Dedifferentiated amniotic fluid mesenchymal stem cell (primary cell): Measurements from ENCODE around the gene CNPY4.
A peak's percentile ranks its signal among the peaks of the same experiment; 100 is the strongest.

Source experiments
- DNase-seq: peaks from one replicate; pipeline ENCODE4 v3.0.0-alpha.2; 2016; ENCODE audit errors: extremely low spot score

Gene CNPY4

DNA sequence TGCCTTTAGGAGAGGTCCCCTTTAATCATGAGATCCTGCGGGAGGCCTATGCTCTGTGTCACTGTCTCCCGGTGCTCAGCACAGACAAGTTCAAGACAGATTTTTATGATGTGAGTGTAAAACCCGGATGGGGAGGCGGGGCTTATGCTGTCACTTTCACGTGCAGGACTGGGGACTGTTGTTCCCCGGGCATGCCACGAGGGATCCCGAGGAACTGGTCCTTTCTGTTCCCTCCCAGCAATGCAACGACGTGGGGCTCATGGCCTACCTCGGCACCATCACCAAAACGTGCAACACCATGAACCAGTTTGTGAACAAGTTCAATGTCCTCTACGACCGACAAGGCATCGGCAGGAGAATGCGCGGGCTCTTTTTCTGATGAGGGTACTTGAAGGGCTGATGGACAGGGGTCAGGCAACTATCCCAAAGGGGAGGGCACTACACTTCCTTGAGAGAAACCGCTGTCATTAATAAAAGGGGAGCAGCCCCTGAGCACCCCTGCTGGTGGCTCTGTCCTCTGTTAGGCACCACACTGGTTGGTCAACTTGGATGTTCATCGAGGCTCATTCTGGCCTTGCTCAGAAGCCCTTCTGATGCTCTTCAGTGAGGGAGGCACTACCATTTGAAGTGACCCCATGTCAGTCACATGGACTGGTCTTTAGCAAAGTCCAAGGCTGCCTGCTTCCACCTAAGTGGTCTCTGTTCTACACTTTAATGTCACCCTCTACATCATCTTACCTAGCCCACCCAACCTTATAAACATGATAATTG, 27.8 kb upstream of the CNPY4 start:
- no peak for DNase-seq

DNA sequence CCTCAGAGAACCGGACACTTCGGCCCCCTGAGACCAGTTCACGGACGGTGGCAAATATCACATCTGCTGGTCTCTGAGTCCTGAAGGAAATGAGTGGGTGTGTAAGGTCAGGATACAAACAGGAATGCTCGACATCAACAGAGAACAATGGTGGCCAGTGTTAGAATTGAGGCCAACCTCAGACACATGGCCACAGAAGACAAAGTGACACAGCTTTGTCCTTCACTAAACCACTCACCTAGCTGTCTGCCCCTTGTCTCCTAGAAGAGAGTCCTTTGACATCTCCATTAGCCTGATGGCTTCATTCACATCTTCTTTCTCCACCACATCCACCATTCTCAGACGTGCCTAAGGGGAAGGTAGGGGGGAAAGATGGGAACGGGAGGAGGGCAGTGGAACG, 26.4 kb upstream of the CNPY4 start:
- DNase-seq, result no peak

DNA sequence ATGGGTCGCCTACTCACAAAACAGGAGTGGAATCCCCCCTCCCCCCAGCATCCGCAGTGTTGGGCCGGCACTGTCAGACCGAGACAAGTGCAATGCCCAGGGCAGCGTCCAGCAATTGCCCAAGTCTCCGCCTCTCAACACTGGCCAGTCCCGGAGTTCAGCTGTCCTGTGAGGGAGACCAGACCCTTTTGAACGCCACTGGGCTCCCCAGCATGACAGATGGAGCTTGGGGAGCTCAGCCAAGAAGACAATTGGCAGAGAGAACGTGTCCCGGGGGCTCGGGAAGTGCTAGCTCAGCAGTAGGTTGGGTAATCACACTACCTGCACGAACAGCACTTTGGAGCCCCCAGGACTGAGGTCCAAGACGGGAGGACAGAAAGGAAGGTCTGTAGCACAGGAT, 25.9 kb upstream of the CNPY4 start:
- no peak for DNase-seq

DNA sequence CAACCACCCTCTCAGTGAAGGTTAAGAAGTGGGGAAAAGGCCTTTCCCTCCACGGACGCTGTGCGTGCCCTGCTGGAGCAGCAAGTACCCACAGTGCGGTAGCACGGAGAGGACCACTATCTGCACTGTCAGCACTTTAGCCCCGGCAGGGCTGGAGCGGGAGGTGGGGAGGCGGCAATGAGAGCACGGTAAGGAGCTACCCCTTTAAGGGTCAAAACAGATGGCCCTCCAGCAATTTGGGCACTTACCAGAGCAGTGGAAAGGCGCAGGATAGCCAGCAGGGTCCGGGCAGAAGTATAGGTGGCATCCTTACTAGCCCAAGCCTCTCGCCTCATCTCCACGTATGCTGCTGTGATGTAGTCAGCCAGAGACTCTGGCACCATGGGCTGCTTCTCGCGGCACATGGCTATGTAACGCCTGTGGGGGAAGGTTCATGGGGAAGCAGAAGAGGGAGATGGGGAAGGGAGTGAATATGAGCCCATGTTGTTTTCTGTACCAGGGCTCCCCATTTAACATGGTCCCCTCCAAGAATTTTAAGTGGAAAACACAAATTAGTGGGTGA, 25.4 kb upstream of the CNPY4 start:
- no peak for DNase-seq

DNA sequence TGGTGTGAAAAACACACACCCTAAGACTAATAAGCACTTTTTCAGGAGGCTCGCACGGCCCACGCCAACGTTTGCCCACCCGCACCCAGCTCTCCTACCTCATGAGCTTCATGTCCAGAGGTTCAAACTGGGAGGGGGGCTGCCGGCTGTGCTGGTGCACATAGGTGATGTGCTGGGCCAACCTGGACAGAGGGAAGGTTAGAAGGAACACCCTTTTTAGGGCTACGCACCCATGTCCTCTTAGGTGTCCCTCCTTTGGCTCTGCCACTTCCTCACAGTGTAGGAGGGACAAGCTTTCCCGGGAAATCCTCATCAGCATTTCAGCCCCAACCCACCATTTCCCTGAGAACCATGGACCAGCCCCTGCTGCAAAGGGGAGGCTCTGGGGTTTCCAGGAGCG, 24.1 kb upstream of the CNPY4 start:
- DNase-seq, result no peak

DNA sequence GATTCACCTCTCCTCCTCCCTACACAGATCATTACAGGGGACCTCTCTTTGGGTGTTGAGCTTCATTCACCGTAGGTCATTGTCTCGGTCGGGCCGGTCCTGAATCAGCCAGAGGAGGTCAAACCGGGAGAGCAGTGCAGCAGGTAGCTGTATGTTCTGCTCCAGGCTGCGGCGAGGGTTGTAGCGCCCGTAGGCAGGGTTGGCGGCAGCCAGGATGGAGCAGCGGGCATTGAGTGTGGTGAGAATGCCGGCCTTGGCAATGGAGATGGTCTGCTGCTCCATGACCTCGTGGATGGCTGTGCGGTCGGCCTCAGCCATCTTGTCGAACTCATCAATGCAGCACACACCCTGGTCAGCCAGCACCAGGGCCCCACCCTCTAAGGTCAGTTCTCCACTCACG, 23.7 kb upstream of the CNPY4 start:
- no peak for DNase-seq

DNA sequence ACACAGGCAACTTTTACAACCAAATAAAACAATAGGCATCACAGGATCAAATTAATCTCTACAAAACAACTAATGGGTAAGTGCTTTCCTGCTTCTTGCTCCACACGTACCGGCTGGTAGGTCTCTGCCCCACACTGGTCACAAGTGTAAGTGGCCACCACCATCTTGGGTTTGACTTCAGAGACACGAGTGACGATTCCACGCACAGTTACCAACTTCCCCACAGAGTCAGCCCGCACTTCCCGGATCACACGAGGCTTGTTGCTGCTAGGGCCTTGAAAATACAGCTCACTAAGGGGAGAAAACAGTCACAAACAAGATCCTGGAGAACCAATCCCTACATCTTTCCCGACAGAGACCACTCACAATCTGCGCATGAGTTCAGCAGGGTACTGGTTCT, 20.5 kb upstream of the CNPY4 start:
- no peak for DNase-seq

DNA sequence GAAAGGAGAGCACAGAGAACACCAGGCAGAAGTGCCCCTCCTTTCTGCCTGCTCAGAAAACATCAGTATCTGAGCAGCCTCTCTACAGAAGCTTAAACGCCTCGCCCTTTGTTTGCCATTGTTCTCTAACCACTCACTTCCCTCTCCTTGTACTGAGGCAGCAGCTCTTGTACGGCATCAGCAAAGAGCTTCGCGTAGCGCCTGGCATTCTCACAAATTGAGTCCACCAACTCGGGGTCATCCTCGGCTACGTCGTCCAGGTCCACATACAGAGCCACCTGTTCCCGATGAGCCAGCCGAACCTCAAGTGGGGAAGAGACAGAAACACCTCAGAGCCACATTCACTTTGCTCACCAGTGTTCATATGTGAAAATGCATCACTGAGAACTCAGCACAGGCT, 20.0 kb upstream of the CNPY4 start:
- DNase-seq, result no peak

DNA sequence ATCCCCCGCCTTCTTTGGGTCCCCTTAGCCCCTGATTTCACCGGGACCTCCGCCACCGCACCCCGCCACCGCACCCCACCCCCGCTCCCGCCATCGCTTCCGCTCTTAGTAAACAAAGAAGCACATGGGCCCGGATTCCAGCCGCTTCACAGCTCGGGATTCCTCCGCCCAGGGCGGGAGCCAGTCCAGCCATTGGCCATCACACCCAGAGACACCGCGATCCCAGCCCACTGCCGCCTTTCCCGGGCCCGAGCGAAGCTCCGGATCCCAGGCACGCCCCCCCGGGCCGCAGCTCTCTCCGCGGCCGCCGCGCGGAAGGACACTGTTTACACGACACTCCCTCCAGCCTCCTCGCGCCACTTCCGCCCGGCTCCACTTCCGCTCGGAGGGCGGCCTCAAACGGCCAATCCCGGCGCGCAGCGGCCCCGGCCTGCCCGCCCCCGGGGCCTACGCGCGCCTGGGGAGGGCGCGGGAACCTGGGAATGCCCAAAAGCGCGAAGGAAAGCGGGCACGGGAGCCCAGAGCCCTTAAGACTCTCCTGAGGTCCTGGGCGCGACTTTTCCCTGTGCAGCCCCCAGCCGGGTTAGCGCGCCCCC, 18.9 kb upstream of the CNPY4 start:
- DNase-seq, result peak; percentile 94

DNA sequence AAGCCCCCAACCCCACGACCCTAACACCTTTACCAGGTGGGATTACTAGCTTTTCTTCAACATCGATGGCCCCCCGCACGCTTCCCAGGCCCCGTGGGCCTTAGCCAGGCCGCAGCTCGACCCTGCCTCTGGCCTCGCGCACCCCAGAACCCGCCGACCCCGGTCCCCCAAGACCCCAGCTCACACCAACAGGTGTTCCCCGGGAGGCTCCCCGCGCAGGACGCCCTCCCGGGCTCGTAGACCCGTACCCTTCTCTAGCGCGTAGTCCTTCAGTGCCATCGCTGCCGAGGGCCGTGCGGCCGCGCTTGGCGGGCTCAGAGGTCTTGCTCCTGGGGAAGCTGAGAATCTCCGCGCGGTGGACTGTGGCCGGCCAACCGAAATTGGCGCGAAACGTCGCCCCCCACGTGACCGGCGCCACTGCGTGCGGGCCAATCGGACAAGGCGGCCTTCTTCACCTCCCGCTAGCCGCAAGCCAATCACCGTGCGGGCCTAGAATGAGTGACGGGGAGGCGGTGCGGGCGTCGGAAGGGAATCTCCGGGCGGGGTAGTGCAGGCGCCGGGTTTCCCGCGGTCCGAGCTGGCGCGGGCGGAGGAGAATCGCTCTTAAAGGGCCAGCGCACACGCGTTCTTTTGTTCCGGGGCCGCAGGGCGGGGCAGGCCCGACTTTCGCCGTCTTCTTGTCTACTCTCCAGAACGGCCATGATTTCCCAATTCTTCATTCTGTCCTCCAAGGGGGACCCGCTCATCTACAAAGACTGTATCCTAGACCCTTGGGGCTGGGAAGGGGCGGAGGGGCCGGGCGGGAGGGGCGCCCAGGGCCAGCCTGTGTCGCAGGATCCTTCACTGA, 18.2 kb upstream of the CNPY4 start, which contains the start of the genes AP4M1 and MCM7:
TSS of gene AP4M1 (plus strand) at position 628 of the 847 bp plus-strand sequence. CDS start at position 700, 72 bp downstream.
TSS of gene MCM7 (minus strand) at position 382 of the 847 bp plus-strand sequence. CDS start at position 279, 103 bp downstream.
- peak; percentile 98 for DNase-seq

DNA sequence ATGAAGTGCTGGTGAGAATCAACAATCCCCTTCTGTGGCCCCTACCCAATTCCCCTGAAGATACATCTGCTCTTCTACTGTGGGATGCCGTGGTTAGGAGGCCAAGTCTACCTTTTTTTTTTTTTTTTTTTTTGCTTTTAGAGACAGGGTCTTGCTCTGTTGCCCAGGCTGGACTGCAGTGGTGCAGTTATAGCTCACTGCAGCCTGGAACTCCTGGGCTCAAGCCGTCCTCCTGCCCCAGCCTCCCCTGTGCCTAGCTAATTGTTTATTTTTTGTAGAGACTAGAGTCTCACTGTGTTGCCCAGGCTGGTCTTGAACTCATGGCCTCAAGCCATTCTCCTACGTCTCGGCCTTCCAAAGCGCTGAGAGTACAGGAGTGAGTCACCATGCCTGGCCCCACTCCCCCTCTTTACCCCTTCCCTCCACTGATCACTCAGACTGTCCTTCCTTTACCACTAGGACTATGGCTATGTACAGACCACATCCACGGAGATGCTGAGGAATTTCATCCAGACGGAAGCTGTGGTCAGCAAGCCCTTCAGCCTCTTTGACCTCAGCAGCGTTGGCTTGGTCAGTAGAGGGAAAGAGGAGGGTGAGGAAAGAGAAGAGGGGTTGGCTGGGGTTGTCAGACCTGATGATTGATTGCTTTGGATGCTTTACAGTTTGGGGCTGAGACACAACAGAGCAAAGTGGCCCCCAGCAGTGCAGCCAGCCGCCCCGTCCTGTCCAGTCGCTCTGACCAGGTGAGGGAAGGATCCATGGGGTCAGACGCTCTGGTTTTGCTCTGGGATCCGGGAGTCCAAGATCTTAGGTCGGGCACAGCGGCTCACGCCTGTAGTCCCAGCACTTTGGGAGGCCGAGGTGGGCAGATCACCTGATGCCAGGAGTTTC, 16.2 kb upstream of the CNPY4 start:
- no peak for DNase-seq

DNA sequence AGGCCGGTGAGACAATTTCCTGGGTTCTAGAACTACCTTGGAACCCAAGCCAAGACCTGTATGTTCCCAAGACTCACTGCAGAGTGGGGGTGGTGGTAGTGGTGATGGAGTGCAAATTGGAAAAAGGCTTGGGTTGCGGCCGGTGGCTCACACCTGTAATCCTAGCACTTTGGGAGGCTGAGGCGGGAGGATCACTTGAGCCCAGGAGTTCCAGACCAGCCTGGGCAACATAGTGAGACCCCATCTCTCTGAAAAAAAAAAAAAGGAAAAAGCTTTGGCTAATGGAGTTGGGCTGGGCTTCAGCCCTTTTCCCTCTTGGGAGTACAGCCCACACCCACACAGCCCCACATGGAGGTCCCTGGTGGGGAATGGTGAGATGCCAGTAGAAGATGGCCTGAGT, 13.9 kb upstream of the CNPY4 start:
- DNase-seq, result no peak

DNA sequence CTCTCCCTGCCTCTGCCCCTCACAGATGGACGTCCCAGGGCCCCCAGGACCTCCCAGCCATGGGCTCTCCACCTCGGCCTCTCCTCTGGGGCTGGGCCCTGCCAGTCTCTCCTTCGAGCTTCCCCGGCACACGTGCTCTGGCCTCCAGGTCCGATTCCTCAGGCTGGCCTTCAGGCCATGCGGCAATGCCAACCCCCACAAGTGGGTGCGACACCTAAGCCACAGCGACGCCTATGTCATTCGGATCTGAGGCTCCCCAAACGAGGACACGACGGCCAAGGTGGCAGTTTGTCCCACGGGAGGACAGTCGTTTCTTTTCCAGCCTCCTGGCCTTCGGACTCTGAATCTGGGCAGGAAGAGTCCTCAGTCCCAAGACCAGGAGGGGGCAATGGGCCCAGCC, 12.8 kb upstream of the CNPY4 start:
- no peak for DNase-seq

DNA sequence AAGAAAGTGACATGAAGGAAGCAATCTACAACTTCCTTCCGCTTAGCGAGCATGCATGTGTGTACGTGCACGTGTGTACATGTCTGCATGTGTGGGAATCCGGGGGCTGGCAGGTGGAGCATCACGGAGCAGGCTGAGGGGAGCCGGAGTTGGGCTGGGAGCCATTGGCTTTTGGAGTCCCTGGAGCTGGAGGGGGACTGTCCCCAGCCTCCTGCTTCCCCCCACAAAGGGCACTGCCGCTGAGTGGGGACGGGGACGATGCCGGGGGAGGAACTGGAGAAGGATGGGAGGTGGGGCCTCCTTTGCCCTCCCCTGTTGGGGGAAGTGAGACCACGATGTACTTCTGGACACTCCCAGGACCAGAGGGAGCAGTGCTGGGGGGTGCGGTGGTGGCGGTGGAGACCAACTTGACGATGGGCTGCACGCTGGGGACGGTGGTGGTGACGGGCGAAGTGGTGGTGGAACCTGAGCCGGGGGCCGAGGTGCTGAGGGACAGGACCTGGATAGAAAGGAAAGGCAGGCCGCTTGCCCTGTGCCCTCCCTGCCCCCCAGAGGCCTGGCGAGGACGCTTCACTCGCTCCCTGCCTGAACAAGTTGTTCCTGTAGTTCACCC, 12.2 kb upstream of the CNPY4 start:
- no peak for DNase-seq

DNA sequence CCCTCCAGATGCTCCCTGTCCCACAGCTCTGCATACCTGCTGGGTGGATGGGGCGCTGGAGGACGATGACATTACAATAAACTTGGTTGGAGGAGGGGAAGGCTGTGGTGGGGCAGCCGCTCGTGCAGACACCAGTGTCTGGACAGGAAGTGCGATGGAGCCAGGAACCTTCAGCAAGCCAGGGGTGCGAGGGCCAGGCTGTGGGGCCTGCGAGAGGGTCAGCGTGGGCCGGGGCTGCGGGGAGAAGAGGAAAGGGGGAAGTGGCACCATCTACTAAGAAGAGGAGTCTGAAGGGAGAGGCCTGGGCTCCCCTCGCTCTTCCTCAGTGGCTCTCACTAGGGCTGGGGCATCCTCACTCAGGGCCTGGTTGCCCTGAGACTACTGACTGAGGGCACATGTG, 11.5 kb upstream of the CNPY4 start:
- no peak for DNase-seq

DNA sequence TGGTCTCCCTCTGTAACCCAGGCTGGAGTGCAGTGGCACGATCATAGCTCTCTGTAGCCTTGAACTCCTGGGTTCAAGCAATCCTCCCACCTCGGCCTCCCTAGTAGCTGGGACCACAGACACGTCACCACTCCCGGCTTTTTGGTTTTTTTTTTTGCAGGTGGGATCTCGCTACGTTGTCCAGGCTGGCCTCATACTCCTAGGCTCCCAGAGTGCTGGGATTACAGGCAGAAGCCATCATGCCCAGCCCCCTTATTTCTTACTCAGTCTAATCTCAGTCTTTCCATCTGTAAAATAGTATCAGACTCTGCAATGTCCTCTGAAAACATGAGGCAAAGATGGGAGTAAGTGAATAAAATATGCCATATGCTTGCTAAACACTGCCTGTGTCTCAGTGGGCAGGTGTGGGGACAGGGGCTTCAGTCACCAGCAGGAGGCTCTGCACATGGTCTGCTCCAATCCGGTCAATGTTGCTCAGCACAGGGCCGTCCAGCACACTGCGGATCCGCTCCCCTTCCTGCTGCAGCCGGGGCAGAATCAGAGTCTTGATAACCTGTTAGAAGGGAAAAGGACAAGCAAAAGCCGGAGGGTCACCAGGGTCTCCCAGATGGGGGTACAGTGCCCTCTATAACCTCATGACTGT, 9.8 kb upstream of the CNPY4 start:
- DNase-seq, result no peak

DNA sequence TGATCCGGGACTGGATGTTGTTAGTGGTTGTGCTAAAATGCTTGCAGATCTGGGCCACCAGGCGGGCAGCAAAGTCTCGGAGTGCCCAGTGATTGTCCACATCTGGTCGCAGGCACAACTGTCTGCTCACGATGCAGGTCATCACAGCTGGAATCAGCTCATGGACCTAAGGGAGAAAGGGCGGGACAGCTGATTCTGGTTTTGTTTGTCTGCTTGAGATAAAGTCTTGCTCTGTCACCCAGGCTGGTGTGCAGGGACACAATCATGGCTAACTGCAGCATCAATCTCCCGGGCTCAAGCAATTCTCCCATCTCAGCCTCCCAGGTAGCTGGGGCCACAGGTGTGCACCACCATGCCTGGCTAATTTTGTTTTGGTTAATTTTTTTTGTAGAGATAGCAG, 8.3 kb upstream of the CNPY4 start:
- no peak for DNase-seq

DNA sequence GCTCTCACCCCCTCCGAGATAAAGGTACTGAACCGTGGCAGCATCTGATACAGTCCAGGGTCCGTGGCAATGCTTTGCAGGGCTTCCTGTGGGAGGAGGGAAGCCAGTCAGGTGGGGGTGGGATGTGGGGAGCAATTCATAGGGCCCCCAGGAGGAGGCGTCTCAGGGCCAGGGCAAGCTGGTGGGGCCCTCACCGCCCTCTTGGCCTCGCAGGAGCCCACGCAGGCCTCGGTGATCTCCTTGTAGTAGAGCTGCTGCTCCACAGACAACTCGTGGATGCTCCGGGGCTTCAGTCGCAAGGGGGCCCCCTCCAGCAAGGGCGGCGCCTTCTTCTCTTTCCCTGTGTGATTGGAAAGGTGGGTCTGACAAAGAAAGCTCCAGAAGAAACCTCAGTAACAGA, 7.5 kb upstream of the CNPY4 start:
- DNase-seq, result no peak

DNA sequence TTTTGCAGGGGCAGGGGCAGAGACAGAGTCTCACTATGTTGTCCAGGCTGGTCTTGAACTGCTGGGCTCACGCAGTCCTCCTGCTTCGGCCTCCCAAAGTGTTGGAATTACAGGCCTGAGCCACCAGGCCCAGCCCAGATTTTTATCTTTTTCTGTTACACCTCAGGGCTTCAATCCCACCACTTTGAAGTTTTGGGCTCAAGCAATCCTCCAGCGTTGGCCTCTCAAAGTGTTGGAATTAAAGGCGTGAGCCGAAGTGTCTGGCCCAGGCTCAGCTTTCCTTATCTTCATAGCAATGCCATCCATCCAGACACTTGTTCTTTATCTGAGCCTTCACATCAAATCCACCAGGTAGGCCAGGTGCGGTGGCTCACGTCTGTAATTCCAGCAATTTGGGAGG, 4.4 kb upstream of the CNPY4 start:
- DNase-seq, result no peak

DNA sequence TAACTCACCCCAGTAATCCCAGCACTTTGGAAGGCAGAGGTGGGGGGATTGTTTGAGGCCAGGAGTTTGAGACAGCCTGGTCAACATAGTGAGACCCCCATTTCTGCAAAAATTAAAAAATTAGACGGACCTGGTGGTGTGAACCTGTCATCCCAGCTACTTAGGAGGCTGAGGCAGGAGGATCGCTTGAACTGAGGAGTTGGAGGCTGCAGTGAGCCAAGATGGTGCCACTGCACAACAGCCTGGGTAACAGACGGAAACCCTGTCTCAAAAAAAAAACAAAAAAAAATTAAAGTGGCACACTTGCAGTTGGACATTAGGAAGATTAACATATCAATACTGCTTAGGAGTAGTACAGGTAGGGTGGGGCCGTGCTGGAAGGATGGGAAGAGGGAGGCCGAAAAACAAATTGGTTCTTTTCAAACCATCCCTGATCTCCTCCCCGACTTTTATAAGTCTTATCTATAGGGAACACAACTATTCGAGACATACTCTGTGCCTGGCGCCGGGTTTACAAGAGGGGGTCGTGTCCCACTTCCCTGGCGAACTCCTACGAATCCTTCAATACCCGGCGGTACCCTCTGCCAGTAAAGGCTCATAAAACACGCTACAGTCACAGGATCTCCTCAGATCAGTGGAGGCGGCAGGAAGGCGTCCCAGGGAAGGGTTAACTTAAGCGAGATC, 904 bp upstream of the CNPY4 start:
- DNase-seq, result no peak
